HG03108 (cell line): ENCODE measurements around the gene CEMP1.
A peak's percentile ranks its signal among the peaks of the same experiment; 100 is the strongest.
"Not testable (repeated sequence)": the region's sequence is repeated elsewhere in the genome, so short reads cannot be mapped to it uniquely, and the experiment has no call there.

Source experiments
- ATAC-seq: cut with Tn5 transposase; IDR thresholded peaks from one replicate; pipeline ENCODE4 v1.9.1; 2021; ENCODE audit warnings: moderate library complexity; ENCODE audit not compliant: unreplicated experiment

Gene CEMP1

GRCh38 chr16:2531371-2531695, at the start of gene CEMP1:
CEMP1 (minus strand) TSS chr16:2531408; CDS start chr16:2531073, 335 bp downstream.
- ATAC-seq = no peak

GRCh38 chr16:2580818-2581217, 49.6 kb upstream of the CEMP1 start:
- ATAC-seq = not testable (repeated sequence)

GRCh38 chr16:2580143-2580542, 48.9 kb upstream of the CEMP1 start:
- not testable (repeated sequence) for ATAC-seq

GRCh38 chr16:2578905-2579304, 47.7 kb upstream of the CEMP1 start:
- ATAC-seq = not testable (repeated sequence)

- not testable (repeated sequence) for ATAC-seq
Observed at GRCh38 chr16:2577044-2577443, 45.8 kb upstream of the CEMP1 start.

- not testable (repeated sequence) for ATAC-seq
Observed at GRCh38 chr16:2575839-2576238, 44.6 kb upstream of the CEMP1 start.

- not testable (repeated sequence) for ATAC-seq
Observed at GRCh38 chr16:2572704-2573103, 41.5 kb upstream of the CEMP1 start.

- ATAC-seq = not testable (repeated sequence)
Observed at GRCh38 chr16:2568573-2568972, 37.4 kb upstream of the CEMP1 start.

- ATAC-seq = not testable (repeated sequence)
Observed at GRCh38 chr16:2567506-2567905, 36.3 kb upstream of the CEMP1 start.

- ATAC-seq = peak; percentile 47
Observed at GRCh38 chr16:2560798-2561133, 29.6 kb upstream of the CEMP1 start.

- ATAC-seq = peak; percentile 36
Observed at GRCh38 chr16:2560131-2560797, 29.1 kb upstream of the CEMP1 start.

GRCh38 chr16:2557150-2557549, 25.9 kb upstream of the CEMP1 start:
- ATAC-seq = not testable (repeated sequence)

GRCh38 chr16:2554709-2555425, 23.7 kb upstream of the CEMP1 start:
- not testable (repeated sequence) for ATAC-seq

GRCh38 chr16:2551420-2551889, 20.2 kb upstream of the CEMP1 start:
- not testable (repeated sequence) for ATAC-seq

- not testable (repeated sequence) for ATAC-seq
Observed at GRCh38 chr16:2550283-2550878, 19.2 kb upstream of the CEMP1 start.

GRCh38 chr16:2543771-2544170, 12.6 kb upstream of the CEMP1 start:
- ATAC-seq = not testable (repeated sequence)

GRCh38 chr16:2541409-2541808, 10.2 kb upstream of the CEMP1 start:
- not testable (repeated sequence) for ATAC-seq

GRCh38 chr16:2540912-2541311, 9.7 kb upstream of the CEMP1 start:
- ATAC-seq = not testable (repeated sequence)

GRCh38 chr16:2539845-2540458, 8.7 kb upstream of the CEMP1 start:
- not testable (repeated sequence) for ATAC-seq

GRCh38 chr16:2539192-2539844, 8.1 kb upstream of the CEMP1 start:
- not testable (repeated sequence) for ATAC-seq
